ENCODE data around the gene TNS2. TPM values are rescaled to one million over a fixed set of nuclear protein-coding genes. Genes with fewer than 3 reads are reported as not detected.

Gene TNS2
- total RNA-seq, 2 experiments from 2014 or later, result 2.3 to 3.0 TPM

GRCh38 chr12:53090554-53090953, 40.7 kb downstream of the TNS2 start:
- Histone ChIP-seq H3K27me3 (ENCODE audit: control insufficient read depth in 1 of 2, insufficient read depth in 2 of 2, low read length in 2 of 2) (no peaks in the 10 kb centered on the region), H3K27ac (ENCODE audit: low read depth in 1 of 2, low read length in 2 of 2) (no peak overlapping the region), H3K36me3 (ENCODE audit: insufficient read depth, low read length) (no peaks in the 10 kb centered on the region), H3K9me3 (ENCODE audit: control insufficient read depth in 1 of 2, insufficient read depth in 1 of 2, low read length in 2 of 2) (no peaks in the 10 kb centered on the region), H3K4me3 (ENCODE audit: low read length) (no peak overlapping the region), H3K4me1 (ENCODE audit: insufficient read depth, low read length) (no peaks in the 10 kb centered on the region)
- intact Hi-C loops (cut with DNase I, micrococcal nuclease), result no loop called here
- peaks cover 25% of the 10 kb centered on the region for H3K27me3 Mint-ChIP-seq
- POLR2A ChIA-PET, result interaction anchor here (2.2 kb wide), 1 partner anchor 11 kb away, joined by 7 read pairs; the partner anchor contains the start of gene SPRYD3
- H3K27ac Mint-ChIP-seq, result no peak overlapping the region
- no peaks in the 10 kb centered on the region for H3K4me1 Mint-ChIP-seq (ENCODE audit: low read depth)
- H3K9me3 Mint-ChIP-seq, result no peaks in the 10 kb centered on the region
- DNase-seq (no peak), ATAC-seq (ENCODE audit: poor library complexity) (no peak)
- no peak overlapping the region for H3K4me3 Mint-ChIP-seq
- CTCF ChIA-PET, result no interaction called here
- no peak for TF ChIP-seq CTCF (IDR thresholded peaks at IDR 0.05)
- no peaks in the 10 kb centered on the region for H3K36me3 Mint-ChIP-seq (ENCODE audit: low read depth)

GRCh38 chr12:53091756-53092155, 41.9 kb downstream of the TNS2 start:
- ChIA-PET POLR2A (no interaction called here), CTCF (interaction anchor here (0.9 kb wide), 1 partner anchor 26 kb away, joined by 3 read pairs; no protein-coding TSS in a partner anchor)
- ATAC-seq (ENCODE audit: poor library complexity), result no peak
- H3K27ac ChIP-seq (ENCODE audit: low read depth in 1 of 2, low read length in 2 of 2), result no peak overlapping the region
- no peak overlapping the region for H3K4me3 Mint-ChIP-seq
- H3K27me3 ChIP-seq (ENCODE audit: control insufficient read depth in 1 of 2, insufficient read depth in 2 of 2, low read length in 2 of 2), result peaks cover 0 to 7% of the 10 kb centered on the region in 2 experiments
- no peak for TF ChIP-seq CTCF (IDR thresholded peaks at IDR 0.05)
- intact Hi-C loops (cut with DNase I, micrococcal nuclease), result no loop called here
- no peaks in the 10 kb centered on the region for H3K36me3 ChIP-seq (ENCODE audit: insufficient read depth, low read length)
- H3K27me3 Mint-ChIP-seq, result peaks cover 23% of the 10 kb centered on the region
- no peaks in the 10 kb centered on the region for H3K9me3 ChIP-seq (ENCODE audit: control insufficient read depth in 1 of 2, insufficient read depth in 1 of 2, low read length in 2 of 2)
- H3K4me3 ChIP-seq (ENCODE audit: low read length), result no peak overlapping the region
- peaks cover under 1% of the 10 kb centered on the region for H3K4me1 Mint-ChIP-seq (ENCODE audit: low read depth)
- H3K4me1 ChIP-seq (ENCODE audit: insufficient read depth, low read length), result peaks cover 3% of the 10 kb centered on the region
- H3K27ac Mint-ChIP-seq, result no peak overlapping the region
- DNase-seq, result no peak
- H3K36me3 Mint-ChIP-seq (ENCODE audit: low read depth), result no peaks in the 10 kb centered on the region
- H3K9me3 Mint-ChIP-seq, result no peaks in the 10 kb centered on the region

- ATAC-seq (ENCODE audit: poor library complexity) (no peak), DNase-seq (peak in 3 of 14 experiments; percentile 2 to 42 (median 40))
- Mint-ChIP-seq H3K4me3 (no peak overlapping the region), H3K9me3 (no peaks in the 10 kb centered on the region), H3K36me3 (ENCODE audit: low read depth) (no peaks in the 10 kb centered on the region), H3K4me1 (ENCODE audit: low read depth) (peaks cover 18% of the 10 kb centered on the region), H3K27ac (no peak overlapping the region), H3K27me3 (peaks cover 19% of the 10 kb centered on the region)
- no peaks in the 10 kb centered on the region for H3K9me3 ChIP-seq (ENCODE audit: control insufficient read depth in 1 of 2, insufficient read depth in 1 of 2, low read length in 2 of 2)
- no peak overlapping the region for H3K4me3 ChIP-seq (ENCODE audit: low read length)
- H3K27me3 ChIP-seq (ENCODE audit: control insufficient read depth in 1 of 2, insufficient read depth in 2 of 2, low read length in 2 of 2), result peaks cover 0 to 11% of the 10 kb centered on the region in 2 experiments
- H3K4me1 ChIP-seq (ENCODE audit: insufficient read depth, low read length), result peaks cover 24% of the 10 kb centered on the region
- intact Hi-C loops (cut with DNase I, micrococcal nuclease), result no loop called here
- no peak overlapping the region for H3K27ac ChIP-seq (ENCODE audit: low read depth in 1 of 2, low read length in 2 of 2)
- TF ChIP-seq CTCF (IDR thresholded peaks at IDR 0.05), result no peak
- CTCF ChIA-PET, result interaction anchor here (0.7 kb wide), 1 partner anchor 28 kb away, joined by 3 read pairs; no protein-coding TSS in a partner anchor
- POLR2A ChIA-PET, result interaction anchor here (3.0 kb wide), 1 partner anchor 15 kb away, joined by 11 read pairs; the partner anchor contains the start of gene SPRYD3
- no peaks in the 10 kb centered on the region for H3K36me3 ChIP-seq (ENCODE audit: insufficient read depth, low read length)
Observed at GRCh38 chr12:53093777-53094393, 44.0 kb downstream of the TNS2 start.
